Activated T-cell treated with anti-CD3 and anti-CD28 coated beads, Interleukin-2, amount 50 U/mL, for 24 hours (primary cell): ENCODE results near the gene STX3.

Source experiments
- DNase-seq: peaks from one replicate; pipeline ENCODE4 v3.0.0-alpha.2; 2020
- H3K27ac Mint-ChIP-seq: 2 replicates; pipeline ENCODE4 v1.8.0; 2020; ENCODE audit warnings: mild to moderate bottlenecking, mixed read lengths
- H3K27me3 Mint-ChIP-seq: 2 replicates; pipeline ENCODE4 v1.8.0; 2020; ENCODE audit warnings: mixed read lengths
- H3K36me3 Mint-ChIP-seq: 2 replicates; pipeline ENCODE4 v1.8.0; 2020; ENCODE audit warnings: low read depth, mixed read lengths
- H3K4me1 Mint-ChIP-seq: 2 replicates; pipeline ENCODE4 v1.8.0; 2020; ENCODE audit warnings: low read depth, mixed read lengths
- H3K4me3 Mint-ChIP-seq: 2 replicates; pipeline ENCODE4 v1.8.0; 2020; ENCODE audit warnings: mild to moderate bottlenecking, moderate library complexity, mixed read lengths
- H3K9me3 Mint-ChIP-seq: 2 replicates; pipeline ENCODE4 v1.8.0; 2020; ENCODE audit warnings: mixed read lengths

The STX3 gene

GRCh38 chr11:59754859-59755700 is at the start of gene STX3:
TSS of gene STX3 (plus strand) at chr11:59755376. CDS start at chr11:59755606, 230 bp downstream.
- Mint-ChIP-seq H3K9me3 (no peaks in the 10 kb centered on the region), H3K27ac (peak within 1 kb of the TSS; percentile 78), H3K4me1 (peaks cover 24% of the 10 kb centered on the region), H3K27me3 (no peaks in the 10 kb centered on the region), H3K4me3 (peak within 1 kb of the TSS; percentile 86), H3K36me3 (peaks cover 2% of the 10 kb centered on the region)
- DNase-seq, result peak; percentile 80

- H3K27ac Mint-ChIP-seq, result no peak overlapping the region
- no peak for DNase-seq
- H3K9me3 Mint-ChIP-seq, result no peaks in the 10 kb centered on the region
- no peak overlapping the region for H3K4me3 Mint-ChIP-seq
- no peaks in the 10 kb centered on the region for H3K36me3 Mint-ChIP-seq
- H3K27me3 Mint-ChIP-seq, result peaks cover 13% of the 10 kb centered on the region
- no peaks in the 10 kb centered on the region for H3K4me1 Mint-ChIP-seq
These were observed 48.5 kb upstream of the STX3 start for GRCh38 chr11:59706518-59707285.

GRCh38 chr11:59707371-59707770 is 47.8 kb upstream of the STX3 start:
- Mint-ChIP-seq H3K27me3 (peaks cover 13% of the 10 kb centered on the region), H3K36me3 (no peaks in the 10 kb centered on the region), H3K4me3 (no peak overlapping the region), H3K4me1 (no peaks in the 10 kb centered on the region), H3K9me3 (no peaks in the 10 kb centered on the region), H3K27ac (no peak overlapping the region)
- DNase-seq, result no peak

- H3K9me3 Mint-ChIP-seq, result no peaks in the 10 kb centered on the region
- DNase-seq, result no peak
- H3K36me3 Mint-ChIP-seq, result no peaks in the 10 kb centered on the region
- H3K27ac Mint-ChIP-seq, result no peak overlapping the region
- no peaks in the 10 kb centered on the region for H3K4me1 Mint-ChIP-seq
- H3K4me3 Mint-ChIP-seq, result no peak overlapping the region
- H3K27me3 Mint-ChIP-seq, result peaks cover 13% of the 10 kb centered on the region
These were observed 46.6 kb upstream of the STX3 start for GRCh38 chr11:59708537-59708936.

- peaks cover 16% of the 10 kb centered on the region for H3K27me3 Mint-ChIP-seq
- DNase-seq, result no peak
- no peaks in the 10 kb centered on the region for H3K9me3 Mint-ChIP-seq
- H3K4me3 Mint-ChIP-seq, result no peak overlapping the region
- no peaks in the 10 kb centered on the region for H3K36me3 Mint-ChIP-seq
- H3K27ac Mint-ChIP-seq, result no peak overlapping the region
- no peaks in the 10 kb centered on the region for H3K4me1 Mint-ChIP-seq
These were observed 44.9 kb upstream of the STX3 start for GRCh38 chr11:59710136-59710847.

GRCh38 chr11:59713745-59714144 is 41.4 kb upstream of the STX3 start, which contains the start of gene OR10V1:
TSS of gene OR10V1 (minus strand) at chr11:59713845. CDS start at chr11:59713845, 0 bp downstream.
- H3K27ac Mint-ChIP-seq, result no peak within 1 kb of the TSS
- peaks cover 21% of the 10 kb centered on the region for H3K27me3 Mint-ChIP-seq
- no peaks in the 10 kb centered on the region for H3K4me1 Mint-ChIP-seq
- no peaks in the 10 kb centered on the region for H3K36me3 Mint-ChIP-seq
- no peaks in the 10 kb centered on the region for H3K9me3 Mint-ChIP-seq
- H3K4me3 Mint-ChIP-seq, result no peak within 1 kb of the TSS
- no peak for DNase-seq

GRCh38 chr11:59716051-59716450 is 39.1 kb upstream of the STX3 start:
- Mint-ChIP-seq H3K27ac (no peak overlapping the region), H3K4me3 (no peak overlapping the region), H3K27me3 (peaks cover 38% of the 10 kb centered on the region), H3K9me3 (no peaks in the 10 kb centered on the region), H3K4me1 (no peaks in the 10 kb centered on the region), H3K36me3 (no peaks in the 10 kb centered on the region)
- DNase-seq, result no peak

GRCh38 chr11:59719556-59719955 is 35.6 kb upstream of the STX3 start:
- Mint-ChIP-seq H3K4me3 (no peak overlapping the region), H3K4me1 (no peaks in the 10 kb centered on the region), H3K9me3 (no peaks in the 10 kb centered on the region), H3K27me3 (peaks cover 57% of the 10 kb centered on the region), H3K27ac (no peak overlapping the region), H3K36me3 (no peaks in the 10 kb centered on the region)
- no peak for DNase-seq

- Mint-ChIP-seq H3K9me3 (no peaks in the 10 kb centered on the region), H3K4me1 (peaks cover 5% of the 10 kb centered on the region), H3K27me3 (peaks cover 40% of the 10 kb centered on the region), H3K27ac (no peak overlapping the region), H3K4me3 (no peak overlapping the region), H3K36me3 (no peaks in the 10 kb centered on the region)
- DNase-seq, result no peak
These were observed 31.1 kb upstream of the STX3 start for GRCh38 chr11:59724066-59724465.

GRCh38 chr11:59727426-59727825 is 27.8 kb upstream of the STX3 start:
- H3K9me3 Mint-ChIP-seq, result no peaks in the 10 kb centered on the region
- no peak for DNase-seq
- no peaks in the 10 kb centered on the region for H3K36me3 Mint-ChIP-seq
- H3K4me1 Mint-ChIP-seq, result peaks cover 7% of the 10 kb centered on the region
- no peak overlapping the region for H3K27ac Mint-ChIP-seq
- no peak overlapping the region for H3K4me3 Mint-ChIP-seq
- peaks cover 12% of the 10 kb centered on the region for H3K27me3 Mint-ChIP-seq

- Mint-ChIP-seq H3K27ac (no peak overlapping the region), H3K9me3 (no peaks in the 10 kb centered on the region), H3K4me1 (peaks cover 7% of the 10 kb centered on the region), H3K27me3 (peaks cover 9% of the 10 kb centered on the region), H3K36me3 (no peaks in the 10 kb centered on the region), H3K4me3 (no peak overlapping the region)
- DNase-seq, result no peak
These were observed 27.0 kb upstream of the STX3 start for GRCh38 chr11:59728154-59728553.

- H3K27ac Mint-ChIP-seq, result no peak overlapping the region
These were observed 26.3 kb upstream of the STX3 start for GRCh38 chr11:59728913-59729312.

GRCh38 chr11:59729834-59730233 is 25.3 kb upstream of the STX3 start:
- no peak overlapping the region for H3K27ac Mint-ChIP-seq
- H3K36me3 Mint-ChIP-seq, result no peaks in the 10 kb centered on the region
- no peak for DNase-seq
- peaks cover under 1% of the 10 kb centered on the region for H3K27me3 Mint-ChIP-seq
- no peaks in the 10 kb centered on the region for H3K9me3 Mint-ChIP-seq
- H3K4me3 Mint-ChIP-seq, result no peak overlapping the region
- H3K4me1 Mint-ChIP-seq, result peaks cover 7% of the 10 kb centered on the region

More at GRCh38 chr11:59728913-59729312, 26.3 kb upstream of the STX3 start:
- Mint-ChIP-seq H3K4me1 (peaks cover 7% of the 10 kb centered on the region), H3K9me3 (no peaks in the 10 kb centered on the region), H3K36me3 (no peaks in the 10 kb centered on the region), H3K27me3 (peaks cover 7% of the 10 kb centered on the region), H3K4me3 (no peak overlapping the region)
- no peak for DNase-seq

- Mint-ChIP-seq H3K9me3 (no peaks in the 10 kb centered on the region), H3K4me1 (peaks cover 7% of the 10 kb centered on the region), H3K27ac (no peak overlapping the region), H3K36me3 (no peaks in the 10 kb centered on the region), H3K4me3 (no peak overlapping the region), H3K27me3 (no peaks in the 10 kb centered on the region)
- no peak for DNase-seq
These were observed 24.1 kb upstream of the STX3 start for GRCh38 chr11:59730896-59731565.
